HG02938 (cell line): ENCODE data around the gene MRPS34.

ENCODE experiments used
- ATAC-seq: cut with Tn5 transposase; IDR thresholded peaks from one replicate; pipeline ENCODE4 v1.9.1; 2021; ENCODE audit warnings: mild to moderate bottlenecking, moderate library complexity; ENCODE audit not compliant: unreplicated experiment

MRPS34 gene

DNA sequence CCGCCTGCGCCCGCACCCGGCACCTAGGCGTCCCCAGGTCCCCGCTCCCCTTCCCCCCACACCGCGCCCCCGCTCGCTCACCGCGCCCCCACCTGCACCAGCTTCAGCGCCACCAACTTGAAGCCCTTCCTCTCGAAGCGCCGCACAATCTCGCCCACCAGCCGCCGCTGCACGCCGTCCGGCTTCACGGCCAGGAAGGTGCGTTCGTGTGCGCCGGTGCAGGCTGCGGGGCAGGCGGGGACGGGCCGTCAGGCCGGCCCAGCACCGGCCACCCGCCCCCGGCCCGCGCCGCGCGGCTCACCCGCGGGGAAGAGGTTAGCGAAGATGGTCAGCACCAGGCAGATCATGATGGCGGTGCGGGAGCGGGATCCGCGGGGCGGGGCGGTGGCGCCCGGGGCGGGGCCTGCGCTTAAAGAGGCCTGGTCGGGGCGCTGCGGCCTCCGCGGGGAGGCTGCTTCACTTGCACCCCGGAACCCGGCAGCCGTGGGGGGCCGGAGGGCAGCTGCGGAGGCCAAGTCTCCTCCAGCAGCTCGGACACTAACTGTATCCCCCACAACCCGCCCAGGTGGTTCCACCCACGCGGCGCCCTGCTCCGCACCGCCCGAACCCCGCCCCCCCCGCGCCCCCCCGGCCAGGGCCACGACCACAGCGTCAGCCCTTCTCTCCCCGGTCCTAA is 1.6 kb downstream of the MRPS34 start, which contains the start of gene NME3:
NME3 (minus strand) TSS at position 356 of the 676 bp plus-strand sequence; CDS start at position 347, 9 bp downstream.
- no peak for ATAC-seq

GRCh38 chr16:1770328-1771187 is 2.4 kb downstream of the MRPS34 start:
- ATAC-seq: no peak

GRCh38 chr16:1769402-1770300 is 3.3 kb downstream of the MRPS34 start:
- ATAC-seq: no peak

DNA sequence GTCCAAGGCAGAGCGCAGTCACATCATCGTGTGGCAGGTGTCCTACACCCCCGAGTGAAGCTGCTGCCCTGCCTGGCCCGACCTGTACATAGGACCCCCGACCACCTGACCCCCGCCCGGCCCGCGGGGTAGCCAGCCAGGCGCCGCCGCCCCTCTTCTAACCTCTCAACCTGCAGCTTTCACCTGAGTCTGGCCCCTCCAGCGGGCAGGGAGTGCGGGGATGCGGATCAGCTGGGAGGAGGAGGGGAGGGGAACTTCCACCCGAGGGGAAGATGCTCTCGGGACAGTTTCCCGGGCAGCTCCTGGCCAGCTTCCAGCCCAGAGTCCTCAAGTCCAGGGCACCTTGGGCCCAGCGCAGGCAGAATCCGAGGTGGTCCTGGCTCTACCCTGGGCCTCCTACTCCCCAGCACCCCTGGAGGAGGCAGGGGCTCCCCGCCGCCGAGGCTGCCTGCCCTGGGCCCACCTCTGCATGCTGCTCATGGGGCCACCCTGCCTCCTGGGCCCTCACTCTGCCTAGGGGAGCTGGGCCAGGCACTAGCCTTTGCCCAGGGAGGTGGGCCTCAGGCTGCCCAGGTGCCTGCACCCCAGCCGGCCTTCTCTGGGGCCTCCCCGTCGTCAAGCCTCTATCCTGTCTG is 4.0 kb downstream of the MRPS34 start:
- no peak for ATAC-seq

DNA sequence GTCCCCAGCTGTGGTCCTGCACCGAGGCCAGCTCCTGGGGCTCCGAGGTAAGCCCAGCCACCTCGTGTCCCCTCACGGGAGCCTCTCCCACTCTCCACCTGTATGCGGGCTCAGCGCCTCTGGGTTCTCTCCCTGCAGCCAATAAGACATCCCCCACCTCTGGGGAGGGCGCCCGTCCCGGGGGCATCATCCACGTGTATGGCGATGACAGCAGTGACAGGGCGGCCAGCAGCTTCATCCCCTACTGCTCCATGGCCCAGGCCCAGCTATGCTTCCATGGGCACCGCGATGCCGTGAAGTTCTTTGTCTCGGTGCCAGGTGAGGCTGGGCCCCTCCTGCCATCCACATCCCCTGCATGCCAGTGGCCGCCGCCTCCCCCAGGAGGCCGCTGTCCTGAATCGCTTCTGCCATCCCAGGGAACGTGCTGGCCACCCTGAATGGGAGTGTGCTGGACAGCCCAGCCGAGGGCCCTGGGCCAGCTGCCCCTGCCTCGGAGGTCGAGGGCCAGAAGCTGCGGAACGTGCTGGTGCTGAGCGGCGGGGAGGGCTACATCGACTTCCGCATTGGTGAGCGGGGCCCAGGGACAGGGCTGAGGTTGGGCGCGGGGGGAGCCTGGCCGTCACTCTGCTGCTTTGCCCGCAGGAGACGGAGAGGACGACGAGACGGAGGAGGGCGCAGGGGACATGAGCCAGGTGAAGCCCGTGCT is 4.7 kb downstream of the MRPS34 start:
- ATAC-seq: no peak

DNA sequence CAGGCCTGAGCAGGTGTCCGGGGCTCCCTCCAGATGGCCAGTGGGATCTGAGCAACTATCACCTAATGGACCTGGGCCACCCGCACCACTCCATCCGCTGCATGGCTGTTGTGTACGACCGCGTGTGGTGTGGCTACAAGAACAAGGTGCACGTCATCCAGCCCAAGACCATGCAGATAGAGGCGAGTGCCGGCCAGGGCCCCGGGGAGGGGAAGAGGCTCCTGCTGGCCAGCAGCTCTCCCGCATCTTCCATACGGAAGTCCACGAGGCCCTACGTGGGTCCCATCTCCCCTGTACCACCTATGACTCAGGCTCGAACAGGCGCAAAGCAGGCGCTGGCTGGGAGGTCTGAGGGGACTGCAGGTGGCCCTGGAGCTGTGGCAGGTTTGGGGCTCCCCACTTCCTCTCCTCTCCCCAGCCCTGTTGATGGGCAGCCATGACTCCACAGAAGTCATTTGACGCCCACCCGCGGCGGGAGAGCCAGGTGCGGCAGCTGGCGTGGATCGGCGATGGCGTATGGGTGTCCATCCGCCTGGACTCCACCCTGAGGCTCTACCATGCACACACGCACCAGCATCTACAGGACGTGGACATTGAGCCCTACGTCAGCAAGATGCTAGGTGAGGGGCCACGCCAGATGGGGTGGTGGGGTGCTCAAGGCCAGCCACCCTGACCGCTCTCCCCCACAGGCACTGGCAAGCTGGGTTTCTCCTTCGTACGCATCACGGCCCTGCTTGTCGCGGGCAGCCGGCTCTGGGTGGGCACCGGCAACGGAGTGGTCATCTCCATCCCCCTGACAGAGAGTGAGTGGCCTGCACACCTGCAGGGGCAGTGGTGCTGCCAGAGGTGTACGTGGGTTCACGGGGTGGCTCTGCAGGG is 5.6 kb downstream of the MRPS34 start:
- ATAC-seq: no peak

DNA sequence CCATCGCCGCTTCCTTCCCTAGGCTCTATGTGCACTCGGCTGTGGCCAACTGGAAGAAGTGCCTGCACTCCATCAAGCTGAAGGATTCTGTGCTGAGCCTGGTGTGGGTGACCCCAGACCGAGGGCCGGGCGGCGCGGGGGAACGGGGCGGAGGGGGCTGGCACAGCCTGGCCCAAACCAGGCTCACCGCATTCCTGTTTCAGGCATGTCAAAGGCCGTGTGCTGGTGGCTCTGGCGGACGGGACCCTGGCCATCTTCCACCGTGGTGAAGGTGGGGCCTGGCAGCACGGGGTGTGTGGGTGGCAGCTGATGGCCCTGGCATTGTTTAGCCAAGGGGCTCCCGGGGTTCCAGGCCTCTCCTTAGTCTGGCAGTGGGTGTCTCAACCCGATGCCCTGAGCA is 6.2 kb downstream of the MRPS34 start:
- ATAC-seq: no peak

DNA sequence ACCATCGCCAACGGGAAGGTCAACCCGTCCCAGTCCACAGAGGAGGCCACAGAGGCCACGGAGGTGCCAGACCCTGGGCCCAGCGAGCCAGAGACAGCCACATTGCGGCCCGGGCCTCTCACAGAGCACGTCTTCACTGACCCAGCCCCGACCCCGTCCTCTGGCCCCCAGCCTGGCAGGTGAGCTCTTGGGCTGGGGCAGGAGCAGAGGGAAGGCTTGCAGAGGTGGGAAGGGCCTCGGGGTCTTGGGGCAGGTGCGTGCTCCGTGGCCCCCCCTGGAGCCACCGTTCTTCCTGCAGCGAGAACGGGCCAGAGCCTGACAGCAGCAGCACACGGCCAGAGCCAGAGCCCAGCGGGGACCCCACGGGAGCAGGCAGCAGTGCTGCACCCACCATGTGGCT is 6.7 kb downstream of the MRPS34 start:
- ATAC-seq: no peak

DNA sequence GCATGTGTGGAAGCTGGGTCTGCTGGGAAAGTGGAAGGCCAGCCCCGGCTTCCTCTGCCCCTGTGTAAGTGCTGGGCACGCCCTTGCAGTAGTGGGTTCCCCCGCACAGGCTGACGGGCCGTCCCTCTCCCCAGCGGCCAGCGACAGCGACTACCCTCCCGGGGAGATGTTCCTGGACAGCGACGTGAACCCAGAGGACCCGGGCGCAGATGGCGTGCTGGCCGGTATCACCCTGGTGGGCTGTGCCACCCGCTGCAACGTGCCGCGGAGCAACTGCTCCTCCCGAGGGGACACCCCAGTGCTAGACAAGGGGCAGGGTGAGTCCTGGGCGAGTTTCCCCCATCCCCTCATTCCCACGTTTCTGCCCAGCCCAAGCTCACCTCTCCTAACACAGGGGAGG is 7.1 kb downstream of the MRPS34 start:
- ATAC-seq: no peak

- no peak for ATAC-seq
Observed at GRCh38 chr16:1764971-1765370, 8.0 kb downstream of the MRPS34 start.

DNA sequence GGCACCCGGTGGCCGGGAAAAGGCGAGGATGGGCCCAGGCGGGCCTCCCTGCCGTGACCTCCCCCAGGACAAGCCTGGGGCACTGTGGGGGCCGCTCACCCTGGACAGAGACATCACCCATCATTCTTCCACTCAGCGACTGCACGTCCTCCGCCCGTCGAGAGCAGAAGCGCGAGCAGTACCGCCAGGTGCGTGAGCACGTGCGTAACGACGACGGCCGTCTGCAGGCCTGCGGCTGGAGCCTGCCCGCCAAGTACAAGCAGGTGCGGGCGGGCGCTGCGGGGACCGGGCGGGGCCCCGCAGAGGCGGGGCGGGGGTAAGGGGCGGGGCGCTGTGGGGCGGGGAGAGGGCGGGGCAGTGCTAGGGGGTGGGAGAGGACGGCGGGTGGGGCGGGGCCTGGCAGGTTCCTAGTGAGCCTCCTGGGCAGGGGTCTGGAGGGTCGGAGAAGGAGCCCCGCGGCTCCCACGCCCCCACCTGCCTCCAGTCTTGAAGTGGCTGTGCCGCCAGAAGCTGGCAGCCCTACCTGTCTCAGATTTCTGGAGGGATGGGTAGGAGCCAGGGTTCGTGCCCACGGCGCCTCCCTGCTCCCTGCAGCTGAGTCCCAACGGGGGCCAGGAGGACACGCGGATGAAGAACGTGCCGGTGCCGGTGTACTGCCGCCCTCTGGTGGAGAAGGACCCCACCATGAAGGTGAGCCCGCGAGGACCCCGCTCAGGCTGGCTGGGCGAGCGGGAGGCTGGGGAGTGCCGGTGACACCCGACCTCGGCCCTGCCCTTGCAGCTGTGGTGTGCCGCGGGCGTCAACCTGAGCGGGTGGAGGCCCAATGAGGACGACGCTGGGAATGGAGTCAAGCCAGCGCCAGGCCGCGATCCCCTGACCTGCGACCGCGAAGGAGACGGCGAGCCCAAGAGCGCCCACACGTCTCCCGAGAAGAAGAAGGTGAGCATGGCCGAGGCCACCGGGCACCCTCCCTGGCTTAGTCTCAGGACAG is 9.1 kb downstream of the MRPS34 start:
- ATAC-seq: no peak

GRCh38 chr16:1762879-1763520 is 9.9 kb downstream of the MRPS34 start:
- ATAC-seq: no peak

GRCh38 chr16:1762196-1762878 is 10.6 kb downstream of the MRPS34 start:
- ATAC-seq: no peak

GRCh38 chr16:1761751-1762150 is 11.2 kb downstream of the MRPS34 start:
- ATAC-seq: no peak

DNA sequence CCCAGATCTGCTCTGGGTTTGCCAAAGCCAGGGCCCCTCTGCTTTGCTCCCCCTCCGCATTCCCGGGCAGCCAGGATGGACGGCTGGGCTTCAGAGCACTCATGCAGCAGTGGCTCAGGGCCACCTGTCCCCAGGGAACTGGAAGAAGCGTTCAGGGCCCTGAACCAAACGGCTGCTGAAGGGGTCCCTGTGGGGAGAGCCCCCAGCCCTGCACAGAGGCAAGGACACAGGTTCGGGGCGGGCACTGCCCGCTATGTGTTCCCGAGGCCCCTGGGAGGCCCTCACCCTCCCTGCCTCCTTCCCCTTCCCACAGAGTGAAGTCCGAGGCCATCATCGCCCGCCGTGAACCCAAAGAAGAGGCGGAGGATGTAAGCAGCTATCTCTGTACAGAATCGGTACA is 12.0 kb downstream of the MRPS34 start:
- ATAC-seq: no peak

DNA sequence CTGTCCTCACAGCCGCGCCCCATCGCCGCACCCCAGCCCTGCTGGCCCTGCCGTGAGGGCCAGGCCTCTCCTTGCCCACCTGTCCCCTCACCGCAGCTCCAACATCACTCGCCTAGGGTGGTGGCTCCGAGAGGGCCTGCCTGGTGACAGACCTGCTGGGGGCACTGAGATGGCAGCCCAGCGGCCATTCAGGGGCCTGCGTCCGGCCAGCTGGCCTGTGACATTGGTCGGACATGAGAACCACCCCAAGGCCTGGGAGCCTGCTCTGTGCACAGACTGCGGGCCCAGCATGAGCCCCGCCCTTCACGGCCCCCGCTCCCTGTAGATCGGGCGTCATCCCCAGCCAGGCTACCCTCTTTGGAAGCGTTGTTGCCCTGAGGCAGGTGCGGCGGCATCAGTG is 13.4 kb downstream of the MRPS34 start:
- ATAC-seq: no peak

DNA sequence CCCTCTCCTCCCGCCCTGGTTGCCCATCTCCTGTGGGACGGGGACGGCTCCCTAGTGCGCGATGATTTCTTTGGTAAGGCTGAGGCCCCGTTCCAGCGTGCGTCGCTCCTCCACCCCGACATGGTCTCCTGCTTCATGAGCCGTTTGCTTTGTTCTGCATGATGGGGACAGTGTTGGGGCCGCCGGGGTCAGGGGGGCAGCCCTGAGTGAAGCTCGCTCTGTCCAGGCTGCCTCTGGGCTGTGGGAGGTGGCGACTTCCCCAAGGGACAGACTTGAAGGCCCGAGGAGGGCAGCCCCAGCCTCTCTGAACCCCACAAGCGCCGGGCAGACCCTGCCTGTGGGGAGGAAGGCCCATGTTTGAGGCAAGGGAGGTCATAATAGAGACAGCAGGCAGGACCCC is 14.0 kb downstream of the MRPS34 start:
- ATAC-seq: no peak
